AG04449 (cell line): ENCODE results near the gene NXPE4.
"Not testable (repeated sequence)": the region's sequence is repeated elsewhere in the genome, so short reads cannot be mapped to it uniquely, and the experiment has no call there.

Source experiments
- CTCF ChIA-PET: fragments of 350-600 bp; formaldehyde crosslinking; extraction: SDS; loops from one replicate; lab custom pipeline; 2021; ENCODE audit warnings: antibody characterized with exemption; lab: Yijun Ruan, JAX
- POLR2A ChIA-PET: fragments of 400-600, 350-600 bp; formaldehyde crosslinking; extraction: SDS; loops from one replicate; lab custom pipeline; 2020; ENCODE audit warnings: antibody characterized with exemption, inconsistent platforms; lab: Yijun Ruan, JAX
- DNase-seq: peaks from one replicate; pipeline ENCODE4 v3.0.0-alpha.2; 2010; ENCODE audit warnings: low read depth, low spot score
- H3K4me3 ChIP-seq: 2 replicates; pipeline ENCODE4 v1.5.1; 2011; ENCODE audit warnings: low read depth, mild to moderate bottlenecking, control low read depth, low read length
- TF ChIP-seq, protein P1 (sequence below): IDR thresholded peaks from one replicate; pipeline ENCODE4 v1.5.1; 2011; ENCODE audit warnings: mild to moderate bottlenecking, moderate library complexity, low read length, control low read depth, inconsistent platforms; ENCODE audit not compliant: insufficient read depth; ENCODE audit errors: missing control alignments

NXPE4 gene

DNA sequence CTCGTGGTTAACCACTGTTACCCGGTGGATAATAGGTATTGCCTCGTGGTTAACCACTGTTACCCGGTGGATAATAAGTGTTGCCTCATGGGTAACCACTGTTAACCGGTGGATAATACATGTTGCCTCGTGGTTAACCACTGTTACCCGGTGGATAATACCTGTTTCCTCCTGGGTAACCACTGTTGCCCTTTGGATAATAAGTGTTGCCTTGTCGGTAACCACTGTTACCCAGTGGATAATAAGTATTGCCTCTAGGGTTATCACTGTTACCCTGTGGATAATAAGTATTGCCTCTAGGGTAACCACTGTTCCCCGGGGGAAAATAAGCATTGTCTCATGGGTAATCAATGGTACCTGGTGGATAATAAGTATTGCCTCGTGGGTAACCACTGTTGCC, 15.0 kb upstream of the NXPE4 start:
- no peak overlapping the region for H3K4me3 ChIP-seq
- TF ChIP-seq, protein P1, sequence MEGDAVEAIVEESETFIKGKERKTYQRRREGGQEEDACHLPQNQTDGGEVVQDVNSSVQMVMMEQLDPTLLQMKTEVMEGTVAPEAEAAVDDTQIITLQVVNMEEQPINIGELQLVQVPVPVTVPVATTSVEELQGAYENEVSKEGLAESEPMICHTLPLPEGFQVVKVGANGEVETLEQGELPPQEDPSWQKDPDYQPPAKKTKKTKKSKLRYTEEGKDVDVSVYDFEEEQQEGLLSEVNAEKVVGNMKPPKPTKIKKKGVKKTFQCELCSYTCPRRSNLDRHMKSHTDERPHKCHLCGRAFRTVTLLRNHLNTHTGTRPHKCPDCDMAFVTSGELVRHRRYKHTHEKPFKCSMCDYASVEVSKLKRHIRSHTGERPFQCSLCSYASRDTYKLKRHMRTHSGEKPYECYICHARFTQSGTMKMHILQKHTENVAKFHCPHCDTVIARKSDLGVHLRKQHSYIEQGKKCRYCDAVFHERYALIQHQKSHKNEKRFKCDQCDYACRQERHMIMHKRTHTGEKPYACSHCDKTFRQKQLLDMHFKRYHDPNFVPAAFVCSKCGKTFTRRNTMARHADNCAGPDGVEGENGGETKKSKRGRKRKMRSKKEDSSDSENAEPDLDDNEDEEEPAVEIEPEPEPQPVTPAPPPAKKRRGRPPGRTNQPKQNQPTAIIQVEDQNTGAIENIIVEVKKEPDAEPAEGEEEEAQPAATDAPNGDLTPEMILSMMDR, result no peak
- no peak for DNase-seq
- ChIA-PET POLR2A (no interaction called here), CTCF (no interaction called here)

DNA sequence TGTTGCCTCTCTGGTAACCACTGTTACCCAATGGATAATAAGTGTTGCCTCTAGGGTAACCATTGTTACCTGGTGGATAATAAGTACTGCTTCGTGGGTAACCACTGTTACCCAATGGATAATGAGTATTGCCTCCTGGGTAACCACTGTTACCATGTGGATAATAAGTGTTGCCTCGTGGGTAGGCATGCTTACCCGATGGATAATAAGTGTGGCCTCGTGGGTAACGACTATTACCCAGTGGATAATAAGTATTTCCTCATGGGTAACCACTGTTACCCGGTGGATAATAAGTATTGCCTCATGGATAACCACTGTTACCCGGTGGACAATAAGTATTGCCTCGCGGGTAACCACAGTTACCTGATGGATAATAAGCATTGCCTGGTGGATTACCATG, 13.8 kb upstream of the NXPE4 start:
- POLR2A ChIA-PET, result no interaction called here
- TF ChIP-seq, protein P1, result no peak
- CTCF ChIA-PET, result no interaction called here
- DNase-seq, result no peak
- H3K4me3 ChIP-seq, result no peak overlapping the region

DNA sequence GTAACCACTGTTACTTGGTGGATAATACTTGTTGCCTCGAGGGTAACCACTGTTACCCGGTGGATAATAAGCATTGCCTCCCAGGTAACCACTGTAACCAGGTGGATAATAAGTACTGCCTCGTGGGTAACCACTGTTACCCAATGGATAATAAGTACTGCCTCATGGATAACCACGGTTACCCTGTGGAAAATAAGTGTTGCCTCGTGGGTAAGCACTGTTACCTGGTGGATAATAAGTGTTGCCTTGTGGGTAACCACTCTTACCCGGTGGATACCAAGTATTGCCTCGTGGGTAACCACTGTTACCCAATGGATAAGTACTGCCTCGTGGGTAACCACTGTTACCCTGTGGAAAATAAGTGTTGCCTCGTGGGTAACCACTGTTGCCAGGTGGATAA, 13.0 kb upstream of the NXPE4 start:
- DNase-seq, H3K4me3 ChIP-seq, POLR2A ChIA-PET, CTCF ChIA-PET: not testable (repeated sequence)

DNA sequence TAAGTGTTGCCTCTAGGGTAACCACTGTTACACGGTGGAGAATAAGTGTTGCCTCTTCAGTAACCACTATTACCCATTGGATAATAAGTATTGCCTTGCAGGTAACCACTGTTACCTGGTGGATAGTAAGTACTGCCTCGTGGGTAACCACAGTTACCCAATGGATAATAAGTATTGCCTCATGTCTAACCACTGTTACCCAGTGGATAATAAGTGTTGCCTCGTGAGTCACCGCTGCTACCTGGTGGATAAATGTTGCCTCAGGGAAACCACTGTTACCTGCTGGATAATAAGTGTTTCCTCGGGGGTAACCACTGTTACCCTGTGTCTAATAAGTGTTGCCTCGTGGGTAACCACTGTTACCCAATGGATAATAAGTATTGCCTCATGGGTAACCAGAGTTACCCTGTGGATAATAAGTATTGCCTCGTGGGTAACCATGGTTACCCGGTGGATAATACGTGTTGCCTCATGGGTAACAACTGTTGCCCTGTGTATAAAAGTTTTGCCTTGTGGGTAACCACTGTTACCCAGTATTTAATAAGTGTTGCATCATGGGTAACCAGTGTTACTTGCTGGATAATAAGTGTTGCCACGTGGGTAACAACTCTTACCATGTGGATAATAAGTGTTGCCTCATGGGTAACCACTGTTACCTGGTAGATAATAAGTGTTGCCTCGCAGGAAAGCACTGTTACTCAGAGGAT, 12.3 kb upstream of the NXPE4 start:
- DNase-seq, result no peak
- POLR2A ChIA-PET, result no interaction called here
- CTCF ChIA-PET, result no interaction called here
- no peak overlapping the region for H3K4me3 ChIP-seq
- TF ChIP-seq, protein P1, result no peak

DNA sequence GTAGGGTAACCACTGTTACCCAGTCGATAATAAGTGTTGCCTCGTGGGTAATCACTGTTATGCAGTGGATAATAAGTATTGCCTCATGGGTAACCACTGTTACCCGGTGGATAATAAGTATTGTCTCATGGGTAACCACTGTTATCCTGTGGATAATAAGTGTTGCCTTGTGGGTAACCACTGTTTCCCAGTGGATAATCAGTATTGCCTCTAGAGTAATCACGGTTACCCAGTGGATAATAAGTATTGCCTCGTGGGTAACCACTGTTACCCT, 11.2 kb upstream of the NXPE4 start:
- DNase-seq, CTCF ChIA-PET, POLR2A ChIA-PET, H3K4me3 ChIP-seq: not testable (repeated sequence)

DNA sequence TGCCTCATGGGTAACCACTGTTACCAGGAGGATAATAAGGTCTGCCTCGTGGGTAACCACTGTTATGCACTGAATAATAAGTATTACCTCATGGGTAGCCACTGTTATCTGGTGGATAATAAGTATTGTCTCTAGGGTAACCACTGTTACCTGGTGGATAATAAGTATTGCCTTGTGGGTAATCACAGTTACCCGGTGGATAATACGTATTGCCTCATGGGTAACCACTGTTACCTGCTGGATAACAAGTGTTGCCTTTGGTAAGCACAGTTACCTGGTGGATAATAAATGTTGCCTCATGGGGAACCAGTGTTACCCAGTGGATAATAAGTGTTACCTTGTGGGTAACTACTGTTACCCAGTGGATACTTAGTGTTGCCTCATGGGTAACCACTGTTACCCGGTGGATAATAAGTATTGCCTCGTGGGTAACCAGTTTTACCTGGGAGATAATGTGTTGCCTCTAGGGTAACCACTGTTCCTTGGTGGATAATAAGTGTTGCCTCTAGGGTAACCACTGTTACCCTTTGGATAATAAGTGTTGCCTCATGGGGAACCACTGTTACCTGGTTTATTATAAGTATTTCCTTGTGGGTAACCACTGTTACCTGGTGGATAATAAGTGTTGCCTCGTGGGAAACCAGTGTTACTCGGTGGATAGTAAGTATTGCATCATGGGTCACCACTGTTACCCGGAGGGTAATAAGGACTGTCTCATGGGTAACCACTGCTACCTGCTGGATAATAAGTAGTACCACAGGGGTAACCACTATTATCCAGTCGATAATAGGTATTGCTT, 10.6 kb upstream of the NXPE4 start:
- TF ChIP-seq, protein P1, result no peak
- ChIA-PET CTCF (no interaction called here), POLR2A (no interaction called here)
- H3K4me3 ChIP-seq, result no peak overlapping the region
- no peak for DNase-seq

DNA sequence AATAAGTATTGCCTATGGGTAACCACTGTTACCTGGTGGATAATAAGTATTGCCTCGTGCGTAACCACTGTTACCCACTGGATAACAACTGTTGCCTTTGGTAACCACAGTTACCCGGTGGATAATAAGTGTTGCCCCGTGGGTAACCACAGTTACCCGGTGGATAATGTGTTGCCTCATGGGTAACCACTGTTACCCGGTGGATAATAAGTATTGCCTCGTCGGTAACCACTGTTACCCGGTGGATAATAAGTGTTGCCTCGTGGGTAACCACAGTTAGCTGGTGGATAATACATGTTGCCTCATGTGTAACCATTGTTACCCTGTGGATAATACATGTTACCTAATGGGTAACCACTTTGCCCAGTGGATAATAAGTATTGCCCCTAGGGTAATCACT, 9.8 kb upstream of the NXPE4 start:
- no peak overlapping the region for H3K4me3 ChIP-seq
- DNase-seq, result no peak
- TF ChIP-seq, protein P1, result no peak
- CTCF ChIA-PET, result no interaction called here
- POLR2A ChIA-PET, result no interaction called here
